ENCODE results near the gene THADA.
"Not testable (repeated sequence)": the region's sequence is repeated elsewhere in the genome, so short reads cannot be mapped to it uniquely, and the experiment has no call there.

Gene THADA

GRCh38 chr2:43314299-43314927 lies 281.4 kb downstream of the THADA start:
- no peak for DNase-seq

- DNase-seq = no peak
These were observed 282.2 kb downstream of the THADA start for GRCh38 chr2:43313642-43314017.

- DNase-seq = no peak
These were observed 282.8 kb downstream of the THADA start for GRCh38 chr2:43312755-43313641.

- no peak for DNase-seq
These were observed 284.6 kb downstream of the THADA start for GRCh38 chr2:43311276-43311675.

GRCh38 chr2:43309935-43310334 lies 285.9 kb downstream of the THADA start:
- no peak for DNase-seq

GRCh38 chr2:43307973-43308372 lies 287.9 kb downstream of the THADA start:
- no peak for DNase-seq

- DNase-seq = no peak
These were observed 288.8 kb downstream of the THADA start for GRCh38 chr2:43307046-43307445.

GRCh38 chr2:43306197-43306596 lies 289.6 kb downstream of the THADA start:
- no peak for DNase-seq

- DNase-seq = no peak
These were observed 290.3 kb downstream of the THADA start for GRCh38 chr2:43305517-43305916.

GRCh38 chr2:43305012-43305411 lies 290.8 kb downstream of the THADA start:
- no peak for DNase-seq

- DNase-seq = no peak
These were observed 291.9 kb downstream of the THADA start for GRCh38 chr2:43303889-43304288.

- no peak for DNase-seq
These were observed 292.8 kb downstream of the THADA start for GRCh38 chr2:43302961-43303494.

GRCh38 chr2:43302182-43302960 lies 293.5 kb downstream of the THADA start:
- DNase-seq = no peak

GRCh38 chr2:43300781-43301583 lies 294.9 kb downstream of the THADA start:
- DNase-seq = no peak

GRCh38 chr2:43300222-43300621 lies 295.6 kb downstream of the THADA start:
- no peak for DNase-seq

GRCh38 chr2:43298500-43298899 lies 297.3 kb downstream of the THADA start:
- DNase-seq = no peak

GRCh38 chr2:43297740-43298139 lies 298.1 kb downstream of the THADA start:
- not testable (repeated sequence) for DNase-seq

- no peak for DNase-seq
These were observed 300.8 kb downstream of the THADA start for GRCh38 chr2:43294973-43295603.

GRCh38 chr2:43293744-43294695 lies 301.8 kb downstream of the THADA start:
- no peak for DNase-seq

- DNase-seq = no peak
These were observed 302.7 kb downstream of the THADA start for GRCh38 chr2:43292851-43293743.

All from NCI-H446 (cell line).